ENCODE measurements around the gene RPL13A. TPM values are rescaled to one million over a fixed set of nuclear protein-coding genes. Genes with fewer than 3 reads are reported as not detected.
A peak's percentile ranks its signal among the peaks of the same experiment; 100 is the strongest.

The RPL13A gene
- total and polyA plus RNA-seq, 8 donors, result 1,459 to 2,866 (median 2,024) TPM

GRCh38 chr19:49461656-49462055 is 25.8 kb upstream of the RPL13A start:
- intact Hi-C loops (cut with DNase I), result no loop called here
- FAIRE-seq (no peak), ATAC-seq (no peak), DNase-seq (no peak)
- TF ChIP-seq, protein P1, sequence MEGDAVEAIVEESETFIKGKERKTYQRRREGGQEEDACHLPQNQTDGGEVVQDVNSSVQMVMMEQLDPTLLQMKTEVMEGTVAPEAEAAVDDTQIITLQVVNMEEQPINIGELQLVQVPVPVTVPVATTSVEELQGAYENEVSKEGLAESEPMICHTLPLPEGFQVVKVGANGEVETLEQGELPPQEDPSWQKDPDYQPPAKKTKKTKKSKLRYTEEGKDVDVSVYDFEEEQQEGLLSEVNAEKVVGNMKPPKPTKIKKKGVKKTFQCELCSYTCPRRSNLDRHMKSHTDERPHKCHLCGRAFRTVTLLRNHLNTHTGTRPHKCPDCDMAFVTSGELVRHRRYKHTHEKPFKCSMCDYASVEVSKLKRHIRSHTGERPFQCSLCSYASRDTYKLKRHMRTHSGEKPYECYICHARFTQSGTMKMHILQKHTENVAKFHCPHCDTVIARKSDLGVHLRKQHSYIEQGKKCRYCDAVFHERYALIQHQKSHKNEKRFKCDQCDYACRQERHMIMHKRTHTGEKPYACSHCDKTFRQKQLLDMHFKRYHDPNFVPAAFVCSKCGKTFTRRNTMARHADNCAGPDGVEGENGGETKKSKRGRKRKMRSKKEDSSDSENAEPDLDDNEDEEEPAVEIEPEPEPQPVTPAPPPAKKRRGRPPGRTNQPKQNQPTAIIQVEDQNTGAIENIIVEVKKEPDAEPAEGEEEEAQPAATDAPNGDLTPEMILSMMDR (IDR thresholded peaks at IDR 0.05), result no peak
- 97 to 99% methylated on average over 32 to 37 of the region's 37 CpGs for WGBS, 2 donors
- Histone ChIP-seq H3K9me3 (no peaks in the 10 kb centered on the region), H3K4me1 (no peaks in the 10 kb centered on the region), H3K27ac (no peak overlapping the region), H3K4me3 (no peak overlapping the region), H3K27me3 (no peaks in the 10 kb centered on the region), H3K36me3 (peaks cover 0 to 12% (median 0%) of the 10 kb centered on the region in 3 donors)

- WGBS, 2 donors, result 87 to 96% methylated on average over 11 to 12 of the region's 12 CpGs
- FAIRE-seq (no peak), ATAC-seq (no peak), DNase-seq (no peak)
- Histone ChIP-seq H3K36me3 (peaks cover 0 to 12% (median 0%) of the 10 kb centered on the region in 3 donors), H3K9me3 (no peaks in the 10 kb centered on the region), H3K4me1 (no peaks in the 10 kb centered on the region), H3K4me3 (no peak overlapping the region), H3K27ac (no peak overlapping the region), H3K27me3 (no peaks in the 10 kb centered on the region)
- TF ChIP-seq, protein P1 (IDR thresholded peaks at IDR 0.05), result no peak
- intact Hi-C loops (cut with DNase I), result no loop called here
These were observed 24.9 kb upstream of the RPL13A start for GRCh38 chr19:49462492-49462891.

DNA sequence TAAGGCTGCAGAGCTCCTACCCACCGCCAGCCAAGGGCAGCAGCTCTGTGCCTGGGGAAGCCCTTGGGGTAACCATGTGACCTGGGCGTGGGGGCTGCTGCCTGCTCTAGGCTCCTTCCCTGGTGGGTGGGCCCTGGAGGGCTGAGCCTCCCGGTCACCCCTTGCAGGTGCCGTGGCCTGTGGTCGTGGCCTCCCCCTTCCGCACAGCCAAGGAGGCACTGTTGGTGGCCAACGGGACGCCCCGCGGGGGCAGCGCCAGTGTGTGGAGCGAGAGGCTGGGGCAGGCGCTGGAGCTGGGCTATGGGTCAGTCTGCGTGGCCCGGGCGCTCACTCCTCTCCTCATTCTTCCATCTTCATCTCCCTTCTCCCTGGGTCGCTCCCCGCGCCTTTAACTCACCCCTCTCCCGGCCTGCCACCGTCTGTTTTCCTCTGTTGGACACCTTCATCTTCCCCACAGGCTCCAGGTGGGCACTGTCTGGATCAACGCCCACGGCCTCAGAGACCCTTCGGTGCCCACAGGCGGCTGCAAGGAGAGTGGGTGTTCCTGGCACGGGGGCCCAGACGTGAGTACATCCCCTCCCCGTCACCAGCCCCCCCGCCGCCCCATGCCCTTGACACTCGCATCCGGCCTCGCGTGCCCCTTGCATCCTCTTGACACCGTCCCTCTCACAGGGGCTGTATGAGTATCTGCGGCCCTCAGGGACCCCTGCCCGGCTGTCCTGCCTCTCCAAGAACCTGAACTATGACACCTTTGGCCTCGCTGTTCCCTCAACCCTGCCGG is 23.3 kb upstream of the RPL13A start:
- DNase-seq (peak in 1 of 6 donors; percentile 75), FAIRE-seq (no peak), ATAC-seq (no peak)
- no peaks in the 10 kb centered on the region for H3K4me1 ChIP-seq
- intact Hi-C loops (cut with DNase I), result no loop called here
- 94% methylated on average over 36 to 39 of the region's 39 CpGs for WGBS, 2 donors
- no peak overlapping the region for H3K27ac ChIP-seq
- no peaks in the 10 kb centered on the region for H3K9me3 ChIP-seq
- peaks cover 0 to 12% (median 0%) of the 10 kb centered on the region in 3 donors for H3K36me3 ChIP-seq
- H3K4me3 ChIP-seq, result no peak overlapping the region
- H3K27me3 ChIP-seq, result no peaks in the 10 kb centered on the region
- TF ChIP-seq, protein P1 (IDR thresholded peaks at IDR 0.05), result no peak

DNA sequence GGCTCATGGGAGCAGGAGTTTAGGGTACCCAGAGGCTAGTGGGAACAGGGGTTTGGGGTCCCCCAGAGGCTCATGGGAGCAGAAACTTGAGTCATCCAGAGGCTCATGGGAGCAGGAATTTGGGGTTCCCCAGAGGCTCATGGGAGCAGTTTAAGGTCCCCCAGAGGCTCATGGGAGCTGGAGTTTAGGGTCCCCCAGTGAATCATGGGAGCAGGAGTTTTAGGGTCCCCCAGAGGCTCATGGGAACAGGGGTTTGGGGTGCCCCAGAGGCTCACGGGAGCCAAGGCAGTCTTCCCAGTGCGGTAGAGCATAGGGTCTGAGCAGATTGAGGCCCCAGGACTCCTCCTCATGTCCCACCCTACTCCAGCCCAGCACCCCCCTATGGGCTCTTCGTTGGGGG is 22.0 kb upstream of the RPL13A start:
- intact Hi-C loops (cut with DNase I), result no loop called here
- TF ChIP-seq, protein P1 (IDR thresholded peaks at IDR 0.05), result no peak
- Histone ChIP-seq H3K27ac (no peak overlapping the region), H3K9me3 (no peaks in the 10 kb centered on the region), H3K36me3 (peaks cover 0 to 2% (median 0%) of the 10 kb centered on the region in 3 donors), H3K27me3 (no peaks in the 10 kb centered on the region), H3K4me1 (no peaks in the 10 kb centered on the region), H3K4me3 (no peak overlapping the region)
- FAIRE-seq (no peak), DNase-seq (no peak), ATAC-seq (no peak)
- WGBS, 2 donors, result 96 to 97% methylated on average over 3 of the region's 3 CpGs

GRCh38 chr19:49468199-49468598 is 19.2 kb upstream of the RPL13A start:
- peak in 1 of 4 donors; percentile 31 for ATAC-seq
- 92% methylated on average over 19 of the region's 19 CpGs for WGBS, 2 donors
- DNase-seq, result no peak

More at GRCh38 chr19:49468199-49468598, 19.2 kb upstream of the RPL13A start:
- no peak overlapping the region for H3K4me3 ChIP-seq
- no peaks in the 10 kb centered on the region for H3K9me3 ChIP-seq
- FAIRE-seq, result no peak
- no peaks in the 10 kb centered on the region for H3K4me1 ChIP-seq
- intact Hi-C loops (cut with DNase I), result no loop called here
- no peaks in the 10 kb centered on the region for H3K36me3 ChIP-seq
- no peaks in the 10 kb centered on the region for H3K27me3 ChIP-seq
- TF ChIP-seq, protein P1 (IDR thresholded peaks at IDR 0.05), result no peak
- H3K27ac ChIP-seq, result no peak overlapping the region
